ENCODE measurements around the gene AREL1.

GRCh38 chr14:74649167-74649566, 63.7 kb downstream of the AREL1 start:
- TF ChIP-seq, protein P1, sequence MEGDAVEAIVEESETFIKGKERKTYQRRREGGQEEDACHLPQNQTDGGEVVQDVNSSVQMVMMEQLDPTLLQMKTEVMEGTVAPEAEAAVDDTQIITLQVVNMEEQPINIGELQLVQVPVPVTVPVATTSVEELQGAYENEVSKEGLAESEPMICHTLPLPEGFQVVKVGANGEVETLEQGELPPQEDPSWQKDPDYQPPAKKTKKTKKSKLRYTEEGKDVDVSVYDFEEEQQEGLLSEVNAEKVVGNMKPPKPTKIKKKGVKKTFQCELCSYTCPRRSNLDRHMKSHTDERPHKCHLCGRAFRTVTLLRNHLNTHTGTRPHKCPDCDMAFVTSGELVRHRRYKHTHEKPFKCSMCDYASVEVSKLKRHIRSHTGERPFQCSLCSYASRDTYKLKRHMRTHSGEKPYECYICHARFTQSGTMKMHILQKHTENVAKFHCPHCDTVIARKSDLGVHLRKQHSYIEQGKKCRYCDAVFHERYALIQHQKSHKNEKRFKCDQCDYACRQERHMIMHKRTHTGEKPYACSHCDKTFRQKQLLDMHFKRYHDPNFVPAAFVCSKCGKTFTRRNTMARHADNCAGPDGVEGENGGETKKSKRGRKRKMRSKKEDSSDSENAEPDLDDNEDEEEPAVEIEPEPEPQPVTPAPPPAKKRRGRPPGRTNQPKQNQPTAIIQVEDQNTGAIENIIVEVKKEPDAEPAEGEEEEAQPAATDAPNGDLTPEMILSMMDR (optimal IDR thresholded peaks at IDR 0.05 in 1 of 3, IDR thresholded peaks at IDR 0.05 in 1 of 3, conservative IDR thresholded peaks at IDR 0.05 in 1 of 3; ENCODE audit: extremely low read depth in 1 of 3, insufficient read depth in 2 of 3, low read length in 3 of 3) = no peak
- no peak for TF ChIP-seq EZH2 (IDR thresholded peaks at IDR 0.05; ENCODE audit: low read length)

All from keratinocyte (primary cell).